ENCODE results near the gene SIN3A.

SIN3A gene

GRCh38 chr15:75428152-75428551, 23.3 kb downstream of the SIN3A start:
- no peak for TF ChIP-seq CTCF (IDR thresholded peaks at IDR 0.05; ENCODE audit: low read depth, low read length)
- no peak for DNase-seq (ENCODE audit: extremely low read depth, low read depth)

- no peak for TF ChIP-seq CTCF (IDR thresholded peaks at IDR 0.05; ENCODE audit: low read depth, low read length)
- DNase-seq (ENCODE audit: extremely low read depth, low read depth): no peak
These were observed 25.5 kb downstream of the SIN3A start for GRCh38 chr15:75425966-75426500.

GRCh38 chr15:75422554-75422953, 28.9 kb downstream of the SIN3A start:
- TF ChIP-seq CTCF (IDR thresholded peaks at IDR 0.05; ENCODE audit: low read depth, low read length): no peak
- DNase-seq (ENCODE audit: extremely low read depth, low read depth): no peak

GRCh38 chr15:75420698-75421097, 30.8 kb downstream of the SIN3A start:
- TF ChIP-seq CTCF (IDR thresholded peaks at IDR 0.05; ENCODE audit: low read depth, low read length): no peak
- DNase-seq (ENCODE audit: extremely low read depth, low read depth): no peak

- DNase-seq (ENCODE audit: extremely low read depth, low read depth): no peak
- no peak for TF ChIP-seq CTCF (IDR thresholded peaks at IDR 0.05; ENCODE audit: low read depth, low read length)
These were observed 34.9 kb downstream of the SIN3A start for GRCh38 chr15:75416584-75416983.

GRCh38 chr15:75410196-75410595, 41.3 kb downstream of the SIN3A start:
- no peak for TF ChIP-seq CTCF (IDR thresholded peaks at IDR 0.05; ENCODE audit: low read depth, low read length)
- no peak for DNase-seq (ENCODE audit: extremely low read depth, low read depth)

- DNase-seq (ENCODE audit: extremely low read depth, low read depth): no peak
- TF ChIP-seq CTCF (IDR thresholded peaks at IDR 0.05; ENCODE audit: low read depth, low read length): no peak
These were observed 44.4 kb downstream of the SIN3A start for GRCh38 chr15:75407083-75407482.

All from AG09319 (cell line).